HCT116 (cell line): ENCODE results near the gene FPR2. TPM values are rescaled to one million over a fixed set of nuclear protein-coding genes. Genes with fewer than 3 reads are reported as not detected.

ENCODE experiments used
- ATAC-seq: fragments of 200-7000 bp; cut with Tn5 transposase; 2 replicates; pipeline ENCODE4 v1.9.1; 2020; ENCODE audit warnings: mild to moderate bottlenecking, moderate library complexity
- BruUV-seq: library from RNA; stranded (reverse); fragments of 400-500 nt; replicated peaks from 2 replicates; lab custom pipeline; 2021; lab: Mats Ljungman, UMichigan
- CTCF ChIA-PET: fragments of 300-600 bp; sonication (Branson Sonifier 250); formaldehyde crosslinking; loops from one replicate; lab custom pipeline; 2021; ENCODE audit warnings: antibody characterized with exemption; lab: Charles Lee
- POLR2A ChIA-PET: fragments of 300-600, 350-600 bp; sonication (Branson Sonifier 250); formaldehyde crosslinking; loops from one replicate; lab custom pipeline; 2021; ENCODE audit warnings: antibody characterized with exemption; lab: Charles Lee
- RAD21 ChIA-PET, 2 experiments: fragments of 300-600 bp; sonication (Branson Sonifier 250); formaldehyde crosslinking; loops; one replicate each; lab custom pipeline; 2023; ENCODE audit warnings: low total read pairs in 2 of 2; ENCODE audit not compliant: uncharacterized antibody in 2 of 2, unreplicated experiment in 2 of 2, low non-redundant PET in 1 of 2; lab: Charles Lee
- DNase-seq: peaks from one replicate; pipeline ENCODE4 v3.0.0-alpha.2; 2010; ENCODE audit warnings: low read depth, low spot score
- H2AFZ ChIP-seq: fragments of 200-600 bp; shearing (Covaris generic), sonication (generic); 2 replicates; pipeline ENCODE4 v1.6.1; 2017; ENCODE audit warnings: low read depth, mixed run types, mixed read lengths, antibody characterized with exemption, low read length; ENCODE audit not compliant: poor library complexity, severe bottlenecking
- H3K27ac ChIP-seq: 2 replicates; pipeline ENCODE4 v1.5.1; 2012; ENCODE audit warnings: low read depth, low read length
- H3K27me3 ChIP-seq: fragments of 200-600 bp; sonication (generic); 2 replicates; pipeline ENCODE4 v1.6.1; 2016; ENCODE audit warnings: mixed run types, low read length, mixed read lengths; ENCODE audit not compliant: insufficient read depth
- H3K36me3 ChIP-seq, 2 experiments: fragments of 200-500 bp in 1 of 2; fragments of 200-600 bp in 1 of 2; sonication (Bioruptor generic) in 1 of 2; sonication (generic) in 1 of 2; 2 replicates each; pipeline versions ENCODE4 v1.5.1 to v1.6.1; 2014 to 2016; ENCODE audit warnings: low read length in 2 of 2, inconsistent platforms in 1 of 2, mixed read lengths in 1 of 2, mixed run types in 1 of 2; ENCODE audit not compliant: insufficient read depth in 2 of 2, control insufficient read depth in 1 of 2
- H3K4me1 ChIP-seq, 2 experiments: fragments of 200-600 bp in 1 of 2; sonication (generic) in 1 of 2; 2 replicates each; pipeline versions ENCODE4 v1.5.1 to v1.6.1; 2012 to 2017; ENCODE audit warnings: low read length in 2 of 2, inconsistent platforms in 1 of 2, mild to moderate bottlenecking in 1 of 2, mixed read lengths in 1 of 2, mixed run types in 1 of 2, moderate library complexity in 1 of 2; ENCODE audit not compliant: insufficient read depth in 2 of 2, control insufficient read depth in 1 of 2
- H3K4me2 ChIP-seq: fragments of 200-600 bp; sonication (generic); 2 replicates; pipeline ENCODE4 v1.6.1; 2017; ENCODE audit warnings: mixed run types, low read length, mixed read lengths
- H3K4me3 ChIP-seq, 2 experiments: fragments of 200-600 bp in 1 of 2; sonication (generic) in 1 of 2; replicated peaks in 1 of 2; 2 replicates each; pipeline ENCODE4 v1.5.1; 2011 to 2016; ENCODE audit warnings: low read length in 2 of 2, control low read depth in 1 of 2, low read depth in 1 of 2, mild to moderate bottlenecking in 1 of 2, mixed read lengths in 1 of 2, mixed run types in 1 of 2
- H3K79me2 ChIP-seq: fragments of 200-600 bp; sonication (generic); 2 replicates; pipeline ENCODE4 v1.6.1; 2017; ENCODE audit warnings: mild to moderate bottlenecking, mixed run types, low read length, moderate library complexity, mixed read lengths; ENCODE audit not compliant: insufficient read depth
- H3K9ac ChIP-seq: fragments of 200-600 bp; sonication (generic); 2 replicates; pipeline ENCODE4 v1.6.1; 2016; ENCODE audit warnings: low read length, mixed read lengths
- H3K9me2 ChIP-seq: fragments of 200-600 bp; sonication (generic), shearing (Covaris generic); 2 replicates; pipeline ENCODE4 v1.6.1; 2017; ENCODE audit warnings: mixed run types, mild to moderate bottlenecking, moderate library complexity; ENCODE audit not compliant: insufficient read depth
- H3K9me3 ChIP-seq, 2 experiments: fragments of 200-500 bp in 1 of 2; fragments of 200-600 bp in 1 of 2; sonication (Bioruptor generic) in 1 of 2; sonication (generic) in 1 of 2; 2 replicates each; pipeline ENCODE4 v1.6.1; 2014 to 2017; ENCODE audit warnings: low read length in 2 of 2, mixed read lengths in 2 of 2, inconsistent platforms in 1 of 2, low read depth in 1 of 2, mild to moderate bottlenecking in 1 of 2, mixed run types in 1 of 2, moderate library complexity in 1 of 2; ENCODE audit not compliant: control insufficient read depth in 1 of 2, insufficient read depth in 1 of 2
- H4K20me1 ChIP-seq: fragments of 200-600 bp; sonication (generic), shearing (Covaris generic); 2 replicates; pipeline ENCODE4 v1.6.1; 2017; ENCODE audit warnings: mixed run types, mild to moderate bottlenecking, moderate library complexity; ENCODE audit not compliant: insufficient read depth
- CEBPB ChIP-seq: IDR thresholded peaks from 2 replicates; pipeline ENCODE4 v1.6.1; 2012; ENCODE audit warnings: low read depth
- ELF1 ChIP-seq: IDR thresholded peaks from 2 replicates; pipeline ENCODE4 v1.6.1; 2012; ENCODE audit warnings: low read depth, borderline replicate concordance
- FOSL1 ChIP-seq: IDR thresholded peaks from 2 replicates; pipeline ENCODE4 v1.6.1; 2012; ENCODE audit warnings: low read depth
- JUND ChIP-seq: IDR thresholded peaks from 2 replicates; pipeline ENCODE4 v1.6.1; 2012
- SP1 ChIP-seq: IDR thresholded peaks from 2 replicates; pipeline ENCODE4 v1.6.1; 2012; ENCODE audit warnings: low read depth
- SRF ChIP-seq: IDR thresholded peaks from 2 replicates; pipeline ENCODE4 v1.6.1; 2012; ENCODE audit warnings: low read depth
- TCF7L2 ChIP-seq: IDR thresholded peaks from 2 replicates; pipeline ENCODE4 v1.7.0; 2011; ENCODE audit warnings: borderline replicate concordance, inconsistent platforms; ENCODE audit not compliant: insufficient read depth, insufficient read length; ENCODE audit errors: extremely low read depth
- YY1 ChIP-seq: IDR thresholded peaks from 2 replicates; pipeline ENCODE4 v1.6.1; 2011; ENCODE audit warnings: low read length, low read depth, moderate library complexity, mild to moderate bottlenecking; ENCODE audit not compliant: insufficient replicate concordance; ENCODE audit errors: extremely low read depth
- ZFX ChIP-seq: fragments of 450-650 bp; IDR thresholded peaks from 2 replicates; pipeline ENCODE4 v1.6.1; 2017
- ZNF274 ChIP-seq: fragments of 200-500 bp; sonication (Bioruptor generic); IDR thresholded peaks from 2 replicates; pipeline ENCODE4 v1.6.1; 2014; ENCODE audit warnings: mild to moderate bottlenecking, low read depth, low read length, inconsistent platforms
- intact Hi-C: fragments of 100-400 bp; cut with micrococcal nuclease; formaldehyde crosslinking; loops from 2 replicates; pipeline ENCODE4 v1.10.0; 2022
- total RNA-seq: library from RNA; stranded (reverse); gene quantifications from one replicate; pipeline ENCODE4 v1.2.1, GENCODE V29; 2021; ENCODE audit not compliant: unreplicated experiment
- TF ChIP-seq, protein P1 (sequence below): IDR thresholded peaks from 2 replicates; pipeline ENCODE4 v1.6.1; 2012; ENCODE audit warnings: low read depth
- TF ChIP-seq, protein P2 (sequence below): IDR thresholded peaks from 2 replicates; pipeline ENCODE4 v1.6.1; 2012
- TF ChIP-seq, protein P3 (sequence below), 3 experiments: fragments of 200-600 bp in 1 of 3; sonication (generic) in 1 of 3; IDR thresholded peaks in 2 of 3; conservative IDR thresholded peaks in 1 of 3; 2 replicates each; pipeline ENCODE4 v1.5.1; 2012 to 2017; ENCODE audit warnings: low read depth in 2 of 3, low read length in 2 of 3, antibody characterized with exemption in 1 of 3, borderline replicate concordance in 1 of 3, control low read depth in 1 of 3, mild to moderate bottlenecking in 1 of 3, mixed read lengths in 1 of 3, mixed run types in 1 of 3, moderate library complexity in 1 of 3; ENCODE audit not compliant: insufficient read depth in 1 of 3

FPR2 gene
- total RNA-seq, 1 experiment from 2014 or later, result not detected

DNA sequence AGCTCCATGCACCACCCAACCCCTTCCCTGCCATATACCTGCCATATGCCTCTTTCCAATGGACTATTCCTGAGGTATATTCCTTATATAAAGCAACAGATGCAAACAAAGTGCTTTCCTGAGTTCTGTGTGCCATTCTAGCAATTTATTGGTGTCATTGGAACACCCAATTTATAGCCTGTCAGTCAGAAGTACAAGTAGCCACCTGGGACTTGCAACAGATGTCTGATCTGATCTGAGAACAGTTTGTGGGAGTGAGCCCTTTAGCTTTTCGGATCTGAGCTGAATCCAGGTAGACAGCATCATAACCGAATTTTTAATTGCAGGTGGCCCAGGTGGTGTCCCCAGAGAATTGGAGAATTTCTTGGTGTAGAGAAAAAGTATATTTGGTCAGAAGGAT is 33.0 kb downstream of the FPR2 start:
- DNase-seq (no peak), ATAC-seq (no peak)

More for the DNA sequence above, 33.0 kb downstream of the FPR2 start:
- RAD21 ChIA-PET, result no interaction called here
- POLR2A ChIA-PET, result interaction anchor here (0.5 kb wide), 1 partner anchor 105 kb away, joined by 7 read pairs; no protein-coding TSS in a partner anchor
- no peak overlapping the region for H3K27ac ChIP-seq
- no peak overlapping the region for H3K9ac ChIP-seq
- TF ChIP-seq, protein P1, sequence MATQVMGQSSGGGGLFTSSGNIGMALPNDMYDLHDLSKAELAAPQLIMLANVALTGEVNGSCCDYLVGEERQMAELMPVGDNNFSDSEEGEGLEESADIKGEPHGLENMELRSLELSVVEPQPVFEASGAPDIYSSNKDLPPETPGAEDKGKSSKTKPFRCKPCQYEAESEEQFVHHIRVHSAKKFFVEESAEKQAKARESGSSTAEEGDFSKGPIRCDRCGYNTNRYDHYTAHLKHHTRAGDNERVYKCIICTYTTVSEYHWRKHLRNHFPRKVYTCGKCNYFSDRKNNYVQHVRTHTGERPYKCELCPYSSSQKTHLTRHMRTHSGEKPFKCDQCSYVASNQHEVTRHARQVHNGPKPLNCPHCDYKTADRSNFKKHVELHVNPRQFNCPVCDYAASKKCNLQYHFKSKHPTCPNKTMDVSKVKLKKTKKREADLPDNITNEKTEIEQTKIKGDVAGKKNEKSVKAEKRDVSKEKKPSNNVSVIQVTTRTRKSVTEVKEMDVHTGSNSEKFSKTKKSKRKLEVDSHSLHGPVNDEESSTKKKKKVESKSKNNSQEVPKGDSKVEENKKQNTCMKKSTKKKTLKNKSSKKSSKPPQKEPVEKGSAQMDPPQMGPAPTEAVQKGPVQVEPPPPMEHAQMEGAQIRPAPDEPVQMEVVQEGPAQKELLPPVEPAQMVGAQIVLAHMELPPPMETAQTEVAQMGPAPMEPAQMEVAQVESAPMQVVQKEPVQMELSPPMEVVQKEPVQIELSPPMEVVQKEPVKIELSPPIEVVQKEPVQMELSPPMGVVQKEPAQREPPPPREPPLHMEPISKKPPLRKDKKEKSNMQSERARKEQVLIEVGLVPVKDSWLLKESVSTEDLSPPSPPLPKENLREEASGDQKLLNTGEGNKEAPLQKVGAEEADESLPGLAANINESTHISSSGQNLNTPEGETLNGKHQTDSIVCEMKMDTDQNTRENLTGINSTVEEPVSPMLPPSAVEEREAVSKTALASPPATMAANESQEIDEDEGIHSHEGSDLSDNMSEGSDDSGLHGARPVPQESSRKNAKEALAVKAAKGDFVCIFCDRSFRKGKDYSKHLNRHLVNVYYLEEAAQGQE, result no peak
- TF ChIP-seq TCF7L2 (no peak), SRF (no peak), FOSL1 (no peak), JUND (no peak), ELF1 (no peak), CEBPB (no peak), SP1 (no peak), YY1 (no peak), ZFX (no peak), ZNF274 (no peak)
- TF ChIP-seq, protein P2, sequence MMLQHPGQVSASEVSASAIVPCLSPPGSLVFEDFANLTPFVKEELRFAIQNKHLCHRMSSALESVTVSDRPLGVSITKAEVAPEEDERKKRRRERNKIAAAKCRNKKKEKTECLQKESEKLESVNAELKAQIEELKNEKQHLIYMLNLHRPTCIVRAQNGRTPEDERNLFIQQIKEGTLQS, result no peak
- TF ChIP-seq, protein P3, sequence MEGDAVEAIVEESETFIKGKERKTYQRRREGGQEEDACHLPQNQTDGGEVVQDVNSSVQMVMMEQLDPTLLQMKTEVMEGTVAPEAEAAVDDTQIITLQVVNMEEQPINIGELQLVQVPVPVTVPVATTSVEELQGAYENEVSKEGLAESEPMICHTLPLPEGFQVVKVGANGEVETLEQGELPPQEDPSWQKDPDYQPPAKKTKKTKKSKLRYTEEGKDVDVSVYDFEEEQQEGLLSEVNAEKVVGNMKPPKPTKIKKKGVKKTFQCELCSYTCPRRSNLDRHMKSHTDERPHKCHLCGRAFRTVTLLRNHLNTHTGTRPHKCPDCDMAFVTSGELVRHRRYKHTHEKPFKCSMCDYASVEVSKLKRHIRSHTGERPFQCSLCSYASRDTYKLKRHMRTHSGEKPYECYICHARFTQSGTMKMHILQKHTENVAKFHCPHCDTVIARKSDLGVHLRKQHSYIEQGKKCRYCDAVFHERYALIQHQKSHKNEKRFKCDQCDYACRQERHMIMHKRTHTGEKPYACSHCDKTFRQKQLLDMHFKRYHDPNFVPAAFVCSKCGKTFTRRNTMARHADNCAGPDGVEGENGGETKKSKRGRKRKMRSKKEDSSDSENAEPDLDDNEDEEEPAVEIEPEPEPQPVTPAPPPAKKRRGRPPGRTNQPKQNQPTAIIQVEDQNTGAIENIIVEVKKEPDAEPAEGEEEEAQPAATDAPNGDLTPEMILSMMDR (IDR thresholded peaks at IDR 0.05 in 2 of 3, conservative IDR thresholded peaks at IDR 0.05 in 1 of 3; ENCODE audit: borderline replicate concordance in 1 of 3, insufficient read depth in 1 of 3, low read depth in 2 of 3, low read length in 2 of 3), result no peak
- CTCF ChIA-PET, result no interaction called here
- peaks cover 0 to under 1% of the 10 kb centered on the region in 2 experiments; a peak in 1 of 4 replicates for H3K4me1 ChIP-seq
- H3K9me3 ChIP-seq, result no peaks in the 10 kb centered on the region
- H3K27me3 ChIP-seq, result no peaks in the 10 kb centered on the region
- no peaks in the 10 kb centered on the region for H3K79me2 ChIP-seq
- H3K9me2 ChIP-seq, result no peaks in the 10 kb centered on the region
- BruUV-seq, result no TSS peak
- no peak overlapping the region for H3K4me2 ChIP-seq
- H3K4me3 ChIP-seq, result no peak overlapping the region
- H3K36me3 ChIP-seq, result no peaks in the 10 kb centered on the region
- H2AFZ ChIP-seq, result no peak overlapping the region
- intact Hi-C loops, result no loop called here
- no peaks in the 10 kb centered on the region for H4K20me1 ChIP-seq
